Keratinocyte (primary cell): ENCODE measurements around the gene MFSD6.

ENCODE experiments used
- EZH2 ChIP-seq: IDR thresholded peaks from one replicate; pipeline ENCODE4 v1.6.1; 2012; ENCODE audit warnings: inconsistent platforms, mild to moderate bottlenecking, low read length, moderate library complexity
- TF ChIP-seq, protein P1 (sequence below), 3 experiments: IDR thresholded peaks in 1 of 3; conservative IDR thresholded peaks in 1 of 3; optimal IDR thresholded peaks in 1 of 3; 2 replicates in 2 of 3; 3 replicates in 1 of 3; pipeline versions ENCODE3 to v1.5.1; 2011; ENCODE audit warnings: low read length in 3 of 3, mild to moderate bottlenecking in 3 of 3, moderate library complexity in 2 of 3, control low read depth in 1 of 3, inconsistent platforms in 1 of 3; ENCODE audit not compliant: insufficient read depth in 2 of 3; ENCODE audit errors: extremely low read depth in 1 of 3

DNA sequence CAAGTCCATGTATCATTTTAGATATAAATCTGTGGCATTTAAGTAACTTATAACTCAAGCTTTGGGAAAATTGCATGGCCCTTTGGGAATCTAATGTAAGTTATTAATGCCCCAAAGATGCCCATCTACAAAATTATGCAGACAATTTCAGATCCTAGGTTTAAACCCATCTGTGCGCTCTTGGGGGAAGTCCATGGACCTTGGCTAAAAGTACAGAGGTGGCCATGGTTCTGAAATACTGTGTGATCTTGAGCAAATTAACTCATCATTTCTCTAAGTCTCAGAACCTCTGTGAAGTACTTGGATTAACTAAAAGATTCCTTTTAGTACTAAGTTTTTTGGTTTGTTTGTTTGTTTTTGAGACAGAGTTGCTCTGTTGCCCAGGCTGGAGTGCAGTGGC lies 45.3 kb upstream of the MFSD6 start:
- TF ChIP-seq, protein P1, sequence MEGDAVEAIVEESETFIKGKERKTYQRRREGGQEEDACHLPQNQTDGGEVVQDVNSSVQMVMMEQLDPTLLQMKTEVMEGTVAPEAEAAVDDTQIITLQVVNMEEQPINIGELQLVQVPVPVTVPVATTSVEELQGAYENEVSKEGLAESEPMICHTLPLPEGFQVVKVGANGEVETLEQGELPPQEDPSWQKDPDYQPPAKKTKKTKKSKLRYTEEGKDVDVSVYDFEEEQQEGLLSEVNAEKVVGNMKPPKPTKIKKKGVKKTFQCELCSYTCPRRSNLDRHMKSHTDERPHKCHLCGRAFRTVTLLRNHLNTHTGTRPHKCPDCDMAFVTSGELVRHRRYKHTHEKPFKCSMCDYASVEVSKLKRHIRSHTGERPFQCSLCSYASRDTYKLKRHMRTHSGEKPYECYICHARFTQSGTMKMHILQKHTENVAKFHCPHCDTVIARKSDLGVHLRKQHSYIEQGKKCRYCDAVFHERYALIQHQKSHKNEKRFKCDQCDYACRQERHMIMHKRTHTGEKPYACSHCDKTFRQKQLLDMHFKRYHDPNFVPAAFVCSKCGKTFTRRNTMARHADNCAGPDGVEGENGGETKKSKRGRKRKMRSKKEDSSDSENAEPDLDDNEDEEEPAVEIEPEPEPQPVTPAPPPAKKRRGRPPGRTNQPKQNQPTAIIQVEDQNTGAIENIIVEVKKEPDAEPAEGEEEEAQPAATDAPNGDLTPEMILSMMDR (optimal IDR thresholded peaks at IDR 0.05 in 1 of 3, IDR thresholded peaks at IDR 0.05 in 1 of 3, conservative IDR thresholded peaks at IDR 0.05 in 1 of 3; ENCODE audit: extremely low read depth in 1 of 3, insufficient read depth in 2 of 3, low read length in 3 of 3) = no peak
- no peak for TF ChIP-seq EZH2
